HCT116 (cell line): ENCODE data around the gene LEFTY2. TPM values are rescaled to one million over a fixed set of nuclear protein-coding genes. Genes with fewer than 3 reads are reported as not detected.

Experiments used
- ATAC-seq: fragments of 200-7000 bp; cut with Tn5 transposase; 2 replicates; pipeline ENCODE4 v1.9.1; 2020; ENCODE audit warnings: mild to moderate bottlenecking, moderate library complexity
- BruUV-seq: library from RNA; stranded (reverse); fragments of 400-500 nt; replicated peaks from 2 replicates; lab custom pipeline; 2021; lab: Mats Ljungman, UMichigan
- CTCF ChIA-PET: fragments of 300-600 bp; sonication (Branson Sonifier 250); formaldehyde crosslinking; loops from one replicate; lab custom pipeline; 2021; ENCODE audit warnings: antibody characterized with exemption; lab: Charles Lee
- POLR2A ChIA-PET: fragments of 300-600, 350-600 bp; sonication (Branson Sonifier 250); formaldehyde crosslinking; loops from one replicate; lab custom pipeline; 2021; ENCODE audit warnings: antibody characterized with exemption; lab: Charles Lee
- RAD21 ChIA-PET, 2 experiments: fragments of 300-600 bp; sonication (Branson Sonifier 250); formaldehyde crosslinking; loops; one replicate each; lab custom pipeline; 2023; ENCODE audit warnings: low total read pairs in 2 of 2; ENCODE audit not compliant: uncharacterized antibody in 2 of 2, unreplicated experiment in 2 of 2, low non-redundant PET in 1 of 2; lab: Charles Lee
- DNase-seq: peaks from one replicate; pipeline ENCODE4 v3.0.0-alpha.2; 2010; ENCODE audit warnings: low read depth, low spot score
- H2AFZ ChIP-seq: fragments of 200-600 bp; shearing (Covaris generic), sonication (generic); 2 replicates; pipeline ENCODE4 v1.6.1; 2017; ENCODE audit warnings: low read depth, mixed run types, mixed read lengths, antibody characterized with exemption, low read length; ENCODE audit not compliant: poor library complexity, severe bottlenecking
- H3K27ac ChIP-seq: 2 replicates; pipeline ENCODE4 v1.5.1; 2012; ENCODE audit warnings: low read depth, low read length
- H3K27me3 ChIP-seq: fragments of 200-600 bp; sonication (generic); 2 replicates; pipeline ENCODE4 v1.6.1; 2016; ENCODE audit warnings: mixed run types, low read length, mixed read lengths; ENCODE audit not compliant: insufficient read depth
- H3K36me3 ChIP-seq, 2 experiments: fragments of 200-500 bp in 1 of 2; fragments of 200-600 bp in 1 of 2; sonication (Bioruptor generic) in 1 of 2; sonication (generic) in 1 of 2; 2 replicates each; pipeline versions ENCODE4 v1.5.1 to v1.6.1; 2014 to 2016; ENCODE audit warnings: low read length in 2 of 2, inconsistent platforms in 1 of 2, mixed read lengths in 1 of 2, mixed run types in 1 of 2; ENCODE audit not compliant: insufficient read depth in 2 of 2, control insufficient read depth in 1 of 2
- H3K4me1 ChIP-seq, 2 experiments: fragments of 200-600 bp in 1 of 2; sonication (generic) in 1 of 2; 2 replicates each; pipeline versions ENCODE4 v1.5.1 to v1.6.1; 2012 to 2017; ENCODE audit warnings: low read length in 2 of 2, inconsistent platforms in 1 of 2, mild to moderate bottlenecking in 1 of 2, mixed read lengths in 1 of 2, mixed run types in 1 of 2, moderate library complexity in 1 of 2; ENCODE audit not compliant: insufficient read depth in 2 of 2, control insufficient read depth in 1 of 2
- H3K4me2 ChIP-seq: fragments of 200-600 bp; sonication (generic); 2 replicates; pipeline ENCODE4 v1.6.1; 2017; ENCODE audit warnings: mixed run types, low read length, mixed read lengths
- H3K4me3 ChIP-seq, 2 experiments: fragments of 200-600 bp in 1 of 2; sonication (generic) in 1 of 2; replicated peaks in 1 of 2; 2 replicates each; pipeline ENCODE4 v1.5.1; 2011 to 2016; ENCODE audit warnings: low read length in 2 of 2, control low read depth in 1 of 2, low read depth in 1 of 2, mild to moderate bottlenecking in 1 of 2, mixed read lengths in 1 of 2, mixed run types in 1 of 2
- H3K79me2 ChIP-seq: fragments of 200-600 bp; sonication (generic); 2 replicates; pipeline ENCODE4 v1.6.1; 2017; ENCODE audit warnings: mild to moderate bottlenecking, mixed run types, low read length, moderate library complexity, mixed read lengths; ENCODE audit not compliant: insufficient read depth
- H3K9ac ChIP-seq: fragments of 200-600 bp; sonication (generic); 2 replicates; pipeline ENCODE4 v1.6.1; 2016; ENCODE audit warnings: low read length, mixed read lengths
- H3K9me2 ChIP-seq: fragments of 200-600 bp; sonication (generic), shearing (Covaris generic); 2 replicates; pipeline ENCODE4 v1.6.1; 2017; ENCODE audit warnings: mixed run types, mild to moderate bottlenecking, moderate library complexity; ENCODE audit not compliant: insufficient read depth
- H3K9me3 ChIP-seq, 2 experiments: fragments of 200-500 bp in 1 of 2; fragments of 200-600 bp in 1 of 2; sonication (Bioruptor generic) in 1 of 2; sonication (generic) in 1 of 2; 2 replicates each; pipeline ENCODE4 v1.6.1; 2014 to 2017; ENCODE audit warnings: low read length in 2 of 2, mixed read lengths in 2 of 2, inconsistent platforms in 1 of 2, low read depth in 1 of 2, mild to moderate bottlenecking in 1 of 2, mixed run types in 1 of 2, moderate library complexity in 1 of 2; ENCODE audit not compliant: control insufficient read depth in 1 of 2, insufficient read depth in 1 of 2
- H4K20me1 ChIP-seq: fragments of 200-600 bp; sonication (generic), shearing (Covaris generic); 2 replicates; pipeline ENCODE4 v1.6.1; 2017; ENCODE audit warnings: mixed run types, mild to moderate bottlenecking, moderate library complexity; ENCODE audit not compliant: insufficient read depth
- CTCF ChIP-seq, 3 experiments: fragments of 200-600 bp in 1 of 3; sonication (generic) in 1 of 3; IDR thresholded peaks in 2 of 3; conservative IDR thresholded peaks in 1 of 3; 2 replicates each; pipeline ENCODE4 v1.5.1; 2012 to 2017; ENCODE audit warnings: low read depth in 2 of 3, low read length in 2 of 3, antibody characterized with exemption in 1 of 3, borderline replicate concordance in 1 of 3, control low read depth in 1 of 3, mild to moderate bottlenecking in 1 of 3, mixed read lengths in 1 of 3, mixed run types in 1 of 3, moderate library complexity in 1 of 3; ENCODE audit not compliant: insufficient read depth in 1 of 3
- ELF1 ChIP-seq: IDR thresholded peaks from 2 replicates; pipeline ENCODE4 v1.6.1; 2012; ENCODE audit warnings: low read depth, borderline replicate concordance
- EZH2phosphoT487 ChIP-seq: fragments of 200-600 bp; IDR thresholded peaks from 2 replicates; pipeline ENCODE4 v1.6.1; 2018; ENCODE audit warnings: antibody characterized with exemption, borderline replicate concordance
- JUND ChIP-seq: IDR thresholded peaks from 2 replicates; pipeline ENCODE4 v1.6.1; 2012
- POLR2A ChIP-seq: IDR thresholded peaks from 2 replicates; pipeline ENCODE4 v1.7.0; 2011; ENCODE audit warnings: borderline replicate concordance; ENCODE audit not compliant: insufficient read depth, insufficient read length; ENCODE audit errors: extremely low read depth
- REST ChIP-seq: IDR thresholded peaks from 2 replicates; pipeline ENCODE4 v1.6.1; 2012; ENCODE audit warnings: low read depth
- YY1 ChIP-seq: IDR thresholded peaks from 2 replicates; pipeline ENCODE4 v1.6.1; 2011; ENCODE audit warnings: low read length, low read depth, moderate library complexity, mild to moderate bottlenecking; ENCODE audit not compliant: insufficient replicate concordance; ENCODE audit errors: extremely low read depth
- ZNF274 ChIP-seq: fragments of 200-500 bp; sonication (Bioruptor generic); IDR thresholded peaks from 2 replicates; pipeline ENCODE4 v1.6.1; 2014; ENCODE audit warnings: mild to moderate bottlenecking, low read depth, low read length, inconsistent platforms
- intact Hi-C: fragments of 100-400 bp; cut with micrococcal nuclease; formaldehyde crosslinking; loops from 2 replicates; pipeline ENCODE4 v1.10.0; 2022
- total RNA-seq: library from RNA; stranded (reverse); gene quantifications from one replicate; pipeline ENCODE4 v1.2.1, GENCODE V29; 2021; ENCODE audit not compliant: unreplicated experiment

LEFTY2 gene
- total RNA-seq, 1 experiment from 2014 or later, result not detected

GRCh38 chr1:225942574-225942973 lies 1.6 kb upstream of the LEFTY2 start:
- no peak overlapping the region for H2AFZ ChIP-seq
- H3K27ac ChIP-seq, result no peak overlapping the region
- H3K4me2 ChIP-seq, result no peak overlapping the region
- no peaks in the 10 kb centered on the region for H3K36me3 ChIP-seq
- no peak overlapping the region for H3K9ac ChIP-seq
- no TSS peak for BruUV-seq
- H3K79me2 ChIP-seq, result no peaks in the 10 kb centered on the region
- intact Hi-C loops, result no loop called here
- no peak for DNase-seq
- no peaks in the 10 kb centered on the region for H3K4me1 ChIP-seq
- ChIA-PET POLR2A (no interaction called here), RAD21 (no interaction called here), CTCF (no interaction called here)
- TF ChIP-seq YY1 (no peak), ELF1 (no peak), CTCF (IDR thresholded peaks at IDR 0.05 in 2 of 3, conservative IDR thresholded peaks at IDR 0.05 in 1 of 3; ENCODE audit: borderline replicate concordance in 1 of 3, insufficient read depth in 1 of 3, low read depth in 2 of 3, low read length in 2 of 3) (no peak), JUND (no peak), POLR2A (no peak)
- no peak overlapping the region for H3K4me3 ChIP-seq
- H3K27me3 ChIP-seq, result no peaks in the 10 kb centered on the region
- no peak for ATAC-seq
- H4K20me1 ChIP-seq, result no peaks in the 10 kb centered on the region
- H3K9me3 ChIP-seq, result no peaks in the 10 kb centered on the region
- H3K9me2 ChIP-seq, result no peaks in the 10 kb centered on the region

GRCh38 chr1:225941942-225942222 lies 862 bp upstream of the LEFTY2 start:
- Histone ChIP-seq H3K9ac (no peak overlapping the region), H3K4me1 (no peaks in the 10 kb centered on the region), H3K4me2 (no peak overlapping the region), H3K9me3 (no peaks in the 10 kb centered on the region), H3K4me3 (no peak overlapping the region), H3K27me3 (no peaks in the 10 kb centered on the region), H3K9me2 (no peaks in the 10 kb centered on the region), H4K20me1 (no peaks in the 10 kb centered on the region), H2AFZ (no peak overlapping the region), H3K36me3 (no peaks in the 10 kb centered on the region), H3K79me2 (no peaks in the 10 kb centered on the region), H3K27ac (no peak overlapping the region)
- no TSS peak for BruUV-seq
- no peak for ATAC-seq
- ChIA-PET POLR2A (no interaction called here), CTCF (no interaction called here), RAD21 (no interaction called here)
- no peak for DNase-seq
- intact Hi-C loops, result no loop called here
- TF ChIP-seq CTCF (IDR thresholded peaks at IDR 0.05 in 2 of 3, conservative IDR thresholded peaks at IDR 0.05 in 1 of 3; ENCODE audit: borderline replicate concordance in 1 of 3, insufficient read depth in 1 of 3, low read depth in 2 of 3, low read length in 2 of 3) (no peak), POLR2A (no peak), REST (no peak), EZH2phosphoT487 (no peak), ZNF274 (no peak)
